OCI-LY7 (cell line): ENCODE data around the gene ACP4.
"Not testable (repeated sequence)": the region's sequence is repeated elsewhere in the genome, so short reads cannot be mapped to it uniquely, and the experiment has no call there.

Source experiments
- CTCF ChIP-seq: fragments of 200-600 bp; sonication (generic); conservative IDR thresholded peaks from 2 replicates; pipeline ENCODE4 v1.5.1; 2014; ENCODE audit warnings: mild to moderate bottlenecking, antibody characterized with exemption, low read length, moderate library complexity, mixed read lengths
- EZH2phosphoT487 ChIP-seq: fragments of 200-600 bp; sonication (generic); IDR thresholded peaks from 2 replicates; pipeline ENCODE4 v1.6.1; 2018; ENCODE audit warnings: low read depth, borderline replicate concordance, mild to moderate bottlenecking, mixed run types, antibody characterized with exemption, low read length, moderate library complexity, mixed read lengths

DNA sequence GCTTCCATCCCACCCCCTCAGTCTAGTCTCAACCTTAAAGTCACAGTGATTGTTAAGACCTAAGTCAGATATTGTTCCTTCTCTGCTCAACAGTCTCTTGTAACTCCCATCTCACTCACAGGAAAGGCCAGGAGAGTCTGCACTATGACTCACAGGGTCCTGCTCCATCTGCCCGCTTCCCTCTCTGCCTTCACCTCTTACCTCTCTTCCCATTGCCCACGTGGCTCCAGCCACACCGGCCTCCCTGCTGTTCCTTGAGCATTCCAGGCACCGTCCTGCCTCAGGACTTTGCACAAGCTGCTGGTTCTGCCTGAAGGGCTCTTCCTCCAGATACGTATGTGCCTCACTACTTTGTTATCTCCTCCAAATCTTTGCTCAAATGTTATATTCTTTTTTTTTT is 23.0 kb upstream of the ACP4 start:
- not testable (repeated sequence) for TF ChIP-seq CTCF, EZH2phosphoT487
